ENCODE measurements around the gene CARNS1.

DNA sequence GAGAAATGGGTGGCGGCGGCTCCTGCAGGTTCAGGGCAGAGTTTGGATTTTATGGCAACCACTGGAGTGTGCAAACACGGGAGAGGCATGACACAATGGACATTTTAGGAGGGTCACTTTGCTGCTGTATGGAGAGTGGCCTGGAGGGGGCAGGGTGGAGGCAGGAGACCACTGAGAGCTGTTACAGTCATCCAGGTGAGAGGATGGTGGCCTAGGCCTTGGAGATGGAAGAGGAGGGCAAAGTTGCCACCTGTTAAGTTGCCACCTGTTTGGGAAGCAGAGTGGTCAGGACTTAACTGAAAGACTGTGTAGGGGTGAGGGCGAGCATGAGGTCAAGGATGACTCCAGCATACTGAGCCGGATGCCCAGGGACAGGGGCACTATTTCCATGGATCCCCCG, 26.0 kb upstream of the CARNS1 start:
- TF ChIP-seq, protein P1, sequence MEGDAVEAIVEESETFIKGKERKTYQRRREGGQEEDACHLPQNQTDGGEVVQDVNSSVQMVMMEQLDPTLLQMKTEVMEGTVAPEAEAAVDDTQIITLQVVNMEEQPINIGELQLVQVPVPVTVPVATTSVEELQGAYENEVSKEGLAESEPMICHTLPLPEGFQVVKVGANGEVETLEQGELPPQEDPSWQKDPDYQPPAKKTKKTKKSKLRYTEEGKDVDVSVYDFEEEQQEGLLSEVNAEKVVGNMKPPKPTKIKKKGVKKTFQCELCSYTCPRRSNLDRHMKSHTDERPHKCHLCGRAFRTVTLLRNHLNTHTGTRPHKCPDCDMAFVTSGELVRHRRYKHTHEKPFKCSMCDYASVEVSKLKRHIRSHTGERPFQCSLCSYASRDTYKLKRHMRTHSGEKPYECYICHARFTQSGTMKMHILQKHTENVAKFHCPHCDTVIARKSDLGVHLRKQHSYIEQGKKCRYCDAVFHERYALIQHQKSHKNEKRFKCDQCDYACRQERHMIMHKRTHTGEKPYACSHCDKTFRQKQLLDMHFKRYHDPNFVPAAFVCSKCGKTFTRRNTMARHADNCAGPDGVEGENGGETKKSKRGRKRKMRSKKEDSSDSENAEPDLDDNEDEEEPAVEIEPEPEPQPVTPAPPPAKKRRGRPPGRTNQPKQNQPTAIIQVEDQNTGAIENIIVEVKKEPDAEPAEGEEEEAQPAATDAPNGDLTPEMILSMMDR (conservative IDR thresholded peaks at IDR 0.05 in 1 of 2, IDR thresholded peaks at IDR 0.05 in 1 of 2; ENCODE audit: low read depth in 1 of 2, low read length in 2 of 2) = peak; percentile 40 to 67
- no peak for TF ChIP-seq EZH2 (IDR thresholded peaks at IDR 0.05; ENCODE audit: low read length, missing control alignments)

All from fibroblast of lung (primary cell).